Neutrophil (primary cell): Measurements from ENCODE around the gene TNNT2.
A peak's percentile ranks its signal among the peaks of the same experiment; 100 is the strongest.

Experiments
- H3K27ac ChIP-seq: fragments of 200-600 bp; sonication (generic); 2 replicates; pipeline ENCODE4 v1.5.1; 2016; ENCODE audit warnings: mild to moderate bottlenecking, moderate library complexity
- H3K27me3 ChIP-seq: fragments of 200-600 bp; sonication (generic); 2 replicates; pipeline ENCODE4 v1.6.0; 2016; ENCODE audit warnings: mild to moderate bottlenecking
- H3K36me3 ChIP-seq: fragments of 200-600 bp; sonication (generic); 2 replicates; pipeline ENCODE4 v1.5.1; 2017
- H3K4me1 ChIP-seq, 2 experiments: fragments of 200-600 bp in 1 of 2; sonication (generic) in 1 of 2; 1 replicate in 1 of 2; 2 replicates in 1 of 2; pipeline versions ENCODE4 v1.5.1 to v1.6.1; 2013 to 2016; ENCODE audit warnings: low read depth in 1 of 2, low read length in 1 of 2, mild to moderate bottlenecking in 1 of 2, moderate library complexity in 1 of 2; ENCODE audit not compliant: control insufficient read depth in 1 of 2, insufficient read depth in 1 of 2
- H3K4me3 ChIP-seq, 2 experiments: fragments of 200-600 bp in 1 of 2; sonication (generic) in 1 of 2; 1 replicate in 1 of 2; 2 replicates in 1 of 2; pipeline ENCODE4 v1.5.1; 2013 to 2016; ENCODE audit warnings: low read depth in 1 of 2, low read length in 1 of 2, mild to moderate bottlenecking in 1 of 2, moderate library complexity in 1 of 2
- H3K9me3 ChIP-seq: fragments of 200-600 bp; sonication (generic); 2 replicates; pipeline ENCODE4 v1.5.1; 2016
- CTCF ChIP-seq: fragments of 200-600 bp; sonication (generic); IDR thresholded peaks from 2 replicates; pipeline ENCODE4 v1.5.1; 2016; ENCODE audit warnings: antibody characterized with exemption

Gene TNNT2

GRCh38 chr1:201408176-201408833 lies 30.8 kb upstream of the TNNT2 start:
- Histone ChIP-seq H3K4me3 (no peak overlapping the region), H3K9me3 (no peaks in the 10 kb centered on the region), H3K27ac (no peak overlapping the region), H3K27me3 (peaks cover 17% of the 10 kb centered on the region), H3K4me1 (no peaks in the 10 kb centered on the region), H3K36me3 (no peaks in the 10 kb centered on the region)
- peak; percentile 81 for TF ChIP-seq CTCF

GRCh38 chr1:201406831-201407406 lies 29.4 kb upstream of the TNNT2 start:
- no peaks in the 10 kb centered on the region for H3K9me3 ChIP-seq
- H3K4me1 ChIP-seq, result no peaks in the 10 kb centered on the region
- no peak for TF ChIP-seq CTCF
- H3K27me3 ChIP-seq, result peaks cover 31% of the 10 kb centered on the region
- H3K27ac ChIP-seq, result no peak overlapping the region
- no peak overlapping the region for H3K4me3 ChIP-seq
- no peaks in the 10 kb centered on the region for H3K36me3 ChIP-seq

- no peak overlapping the region for H3K4me3 ChIP-seq
Observed at GRCh38 chr1:201405484-201405831, 28.0 kb upstream of the TNNT2 start.

GRCh38 chr1:201404722-201405483 lies 27.4 kb upstream of the TNNT2 start:
- no peak for TF ChIP-seq CTCF
- Histone ChIP-seq H3K27me3 (peaks cover 51% of the 10 kb centered on the region), H3K36me3 (no peaks in the 10 kb centered on the region), H3K9me3 (no peaks in the 10 kb centered on the region), H3K4me3 (no peak overlapping the region), H3K4me1 (no peaks in the 10 kb centered on the region), H3K27ac (no peak overlapping the region)

More at GRCh38 chr1:201405484-201405831, 28.0 kb upstream of the TNNT2 start:
- peaks cover 45% of the 10 kb centered on the region for H3K27me3 ChIP-seq
- no peaks in the 10 kb centered on the region for H3K4me1 ChIP-seq
- no peak for TF ChIP-seq CTCF
- H3K9me3 ChIP-seq, result no peaks in the 10 kb centered on the region
- no peaks in the 10 kb centered on the region for H3K36me3 ChIP-seq
- H3K27ac ChIP-seq, result no peak overlapping the region

GRCh38 chr1:201404055-201404454 lies 26.6 kb upstream of the TNNT2 start:
- Histone ChIP-seq H3K4me1 (no peaks in the 10 kb centered on the region), H3K9me3 (no peaks in the 10 kb centered on the region), H3K27ac (no peak overlapping the region), H3K27me3 (peaks cover 59% of the 10 kb centered on the region), H3K36me3 (no peaks in the 10 kb centered on the region), H3K4me3 (no peak overlapping the region)
- TF ChIP-seq CTCF, result no peak
